ENCODE data around the gene RSRC1.

DNA sequence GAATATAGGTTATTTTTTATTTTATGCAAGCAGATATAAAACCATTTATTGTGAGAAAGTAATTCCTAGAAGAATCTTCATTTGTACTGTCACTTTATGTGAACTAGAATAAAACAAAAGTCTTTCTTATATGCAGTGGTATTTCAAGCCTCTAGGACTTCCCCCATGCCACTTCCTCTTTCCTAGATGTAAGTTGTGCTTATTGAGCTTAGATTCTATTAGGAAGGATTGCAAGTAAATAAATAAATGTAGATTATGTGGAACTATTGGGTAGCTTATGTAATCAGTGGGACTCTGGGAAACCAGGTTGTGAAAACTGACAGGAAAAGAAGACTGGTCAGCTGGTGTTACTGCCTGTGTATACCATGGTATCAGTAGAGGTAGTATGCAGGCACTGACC, 169.7 kb downstream of the RSRC1 start:
- TF ChIP-seq, protein P1, sequence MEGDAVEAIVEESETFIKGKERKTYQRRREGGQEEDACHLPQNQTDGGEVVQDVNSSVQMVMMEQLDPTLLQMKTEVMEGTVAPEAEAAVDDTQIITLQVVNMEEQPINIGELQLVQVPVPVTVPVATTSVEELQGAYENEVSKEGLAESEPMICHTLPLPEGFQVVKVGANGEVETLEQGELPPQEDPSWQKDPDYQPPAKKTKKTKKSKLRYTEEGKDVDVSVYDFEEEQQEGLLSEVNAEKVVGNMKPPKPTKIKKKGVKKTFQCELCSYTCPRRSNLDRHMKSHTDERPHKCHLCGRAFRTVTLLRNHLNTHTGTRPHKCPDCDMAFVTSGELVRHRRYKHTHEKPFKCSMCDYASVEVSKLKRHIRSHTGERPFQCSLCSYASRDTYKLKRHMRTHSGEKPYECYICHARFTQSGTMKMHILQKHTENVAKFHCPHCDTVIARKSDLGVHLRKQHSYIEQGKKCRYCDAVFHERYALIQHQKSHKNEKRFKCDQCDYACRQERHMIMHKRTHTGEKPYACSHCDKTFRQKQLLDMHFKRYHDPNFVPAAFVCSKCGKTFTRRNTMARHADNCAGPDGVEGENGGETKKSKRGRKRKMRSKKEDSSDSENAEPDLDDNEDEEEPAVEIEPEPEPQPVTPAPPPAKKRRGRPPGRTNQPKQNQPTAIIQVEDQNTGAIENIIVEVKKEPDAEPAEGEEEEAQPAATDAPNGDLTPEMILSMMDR (IDR thresholded peaks at IDR 0.05 in 4 of 5, conservative IDR thresholded peaks at IDR 0.05 in 1 of 5) = no peak
- TF ChIP-seq POLR2A (IDR thresholded peaks at IDR 0.05) = no peak

All from gastrocnemius medialis (tissue), 4 donors.